HG03521 (cell line): ENCODE data around the gene FAM120B.
"Not testable (repeated sequence)": the region's sequence is repeated elsewhere in the genome, so short reads cannot be mapped to it uniquely, and the experiment has no call there.

Experiments used
- ATAC-seq: cut with Tn5 transposase; IDR thresholded peaks from one replicate; pipeline ENCODE4 v1.9.1; 2021; ENCODE audit warnings: mild to moderate bottlenecking, moderate library complexity; ENCODE audit not compliant: unreplicated experiment

The FAM120B gene

GRCh38 chr6:170296423-170296745 is 10.2 kb upstream of the FAM120B start:
- ATAC-seq, result no peak

GRCh38 chr6:170296746-170297575 is 9.6 kb upstream of the FAM120B start:
- ATAC-seq, result no peak

GRCh38 chr6:170297576-170298330 is 8.8 kb upstream of the FAM120B start:
- no peak for ATAC-seq

- ATAC-seq, result no peak
Measured at GRCh38 chr6:170298688-170299087, 7.9 kb upstream of the FAM120B start.

- no peak for ATAC-seq
Measured at GRCh38 chr6:170301184-170301583, 5.4 kb upstream of the FAM120B start.

- ATAC-seq, result peak; percentile 15
Measured at GRCh38 chr6:170305805-170306323, 694 bp upstream of the FAM120B start.

- ATAC-seq, result no peak
Measured at GRCh38 chr6:170307080-170307545, 555 bp downstream of the FAM120B start.

GRCh38 chr6:170308761-170309160 is 2.2 kb downstream of the FAM120B start:
- no peak for ATAC-seq

GRCh38 chr6:170311696-170312095 is 5.1 kb downstream of the FAM120B start:
- no peak for ATAC-seq

GRCh38 chr6:170312876-170313275 is 6.3 kb downstream of the FAM120B start:
- no peak for ATAC-seq

- no peak for ATAC-seq
Measured at GRCh38 chr6:170313716-170314295, 7.2 kb downstream of the FAM120B start.

GRCh38 chr6:170314983-170315382 is 8.4 kb downstream of the FAM120B start:
- no peak for ATAC-seq

- ATAC-seq, result no peak
Measured at GRCh38 chr6:170316071-170316470, 9.5 kb downstream of the FAM120B start.

GRCh38 chr6:170317076-170317475 is 10.5 kb downstream of the FAM120B start:
- ATAC-seq, result no peak

- ATAC-seq, result no peak
Measured at GRCh38 chr6:170317718-170318117, 11.2 kb downstream of the FAM120B start.

- no peak for ATAC-seq
Measured at GRCh38 chr6:170329321-170329720, 22.8 kb downstream of the FAM120B start.

GRCh38 chr6:170335199-170335598 is 28.6 kb downstream of the FAM120B start:
- ATAC-seq, result not testable (repeated sequence)

- ATAC-seq, result no peak
Measured at GRCh38 chr6:170344631-170345576, 38.3 kb downstream of the FAM120B start.

GRCh38 chr6:170345662-170346061 is 39.1 kb downstream of the FAM120B start:
- ATAC-seq, result no peak

GRCh38 chr6:170346649-170347048 is 40.1 kb downstream of the FAM120B start:
- no peak for ATAC-seq
